Cerebellar cortex (tissue), 1 donor: ENCODE measurements around the gene VSNL1.

Experiments
- DNase-seq: peaks from one replicate; pipeline ENCODE4 v3.0.0-alpha.2; 2015; ENCODE audit warnings: low spot score

VSNL1 gene

GRCh38 chr2:17540093-17540812 is at the start of gene VSNL1:
TSS of gene VSNL1 (plus strand) at chr2:17540696. CDS start at chr2:17592075, 51,379 bp downstream.
- DNase-seq, result peak; percentile 94

- no peak for DNase-seq
Observed at GRCh38 chr2:17495590-17495989, 44.9 kb upstream of the VSNL1 start.

DNA sequence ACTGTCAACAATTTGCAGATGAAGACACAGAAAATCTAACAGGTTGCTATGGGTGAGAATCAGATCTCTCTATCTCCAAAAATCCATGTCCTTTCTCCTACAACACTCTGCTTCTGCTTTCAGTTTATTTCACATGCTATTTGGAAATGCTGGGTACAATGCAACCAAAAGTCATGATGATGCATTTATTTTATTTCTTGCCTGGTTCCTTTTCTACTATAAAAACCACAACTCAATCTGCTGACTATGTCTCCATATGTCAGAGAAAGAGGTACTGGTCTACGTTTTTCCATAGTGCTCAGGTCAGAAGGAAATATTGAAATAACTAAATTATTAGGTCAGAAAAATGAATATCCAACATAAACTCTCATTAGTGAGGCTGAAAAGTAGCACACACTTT is 42.8 kb upstream of the VSNL1 start:
- DNase-seq, result no peak

- DNase-seq, result no peak
Observed at GRCh38 chr2:17506736-17507616, 33.5 kb upstream of the VSNL1 start.

DNA sequence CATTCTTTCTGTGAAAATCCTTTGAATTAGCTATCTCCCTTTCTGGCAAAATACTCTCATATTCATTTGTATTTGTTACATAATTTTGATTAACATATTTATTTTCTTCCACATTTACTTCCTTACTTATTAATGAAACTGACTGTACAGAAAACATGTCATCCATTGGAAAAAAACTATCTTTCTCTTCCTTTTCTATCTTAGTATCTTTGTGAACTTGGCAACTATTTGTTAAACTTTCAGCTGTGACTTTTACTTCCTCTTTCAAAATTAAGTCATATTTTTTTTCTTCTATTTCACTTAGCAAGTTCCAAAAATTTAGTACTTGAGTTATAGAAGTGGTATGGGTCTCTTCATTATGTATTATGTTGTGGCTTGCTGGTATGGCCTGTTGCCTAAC is 24.8 kb upstream of the VSNL1 start:
- DNase-seq, result no peak

- DNase-seq, result no peak
Observed at GRCh38 chr2:17517481-17518211, 22.9 kb upstream of the VSNL1 start.

DNA sequence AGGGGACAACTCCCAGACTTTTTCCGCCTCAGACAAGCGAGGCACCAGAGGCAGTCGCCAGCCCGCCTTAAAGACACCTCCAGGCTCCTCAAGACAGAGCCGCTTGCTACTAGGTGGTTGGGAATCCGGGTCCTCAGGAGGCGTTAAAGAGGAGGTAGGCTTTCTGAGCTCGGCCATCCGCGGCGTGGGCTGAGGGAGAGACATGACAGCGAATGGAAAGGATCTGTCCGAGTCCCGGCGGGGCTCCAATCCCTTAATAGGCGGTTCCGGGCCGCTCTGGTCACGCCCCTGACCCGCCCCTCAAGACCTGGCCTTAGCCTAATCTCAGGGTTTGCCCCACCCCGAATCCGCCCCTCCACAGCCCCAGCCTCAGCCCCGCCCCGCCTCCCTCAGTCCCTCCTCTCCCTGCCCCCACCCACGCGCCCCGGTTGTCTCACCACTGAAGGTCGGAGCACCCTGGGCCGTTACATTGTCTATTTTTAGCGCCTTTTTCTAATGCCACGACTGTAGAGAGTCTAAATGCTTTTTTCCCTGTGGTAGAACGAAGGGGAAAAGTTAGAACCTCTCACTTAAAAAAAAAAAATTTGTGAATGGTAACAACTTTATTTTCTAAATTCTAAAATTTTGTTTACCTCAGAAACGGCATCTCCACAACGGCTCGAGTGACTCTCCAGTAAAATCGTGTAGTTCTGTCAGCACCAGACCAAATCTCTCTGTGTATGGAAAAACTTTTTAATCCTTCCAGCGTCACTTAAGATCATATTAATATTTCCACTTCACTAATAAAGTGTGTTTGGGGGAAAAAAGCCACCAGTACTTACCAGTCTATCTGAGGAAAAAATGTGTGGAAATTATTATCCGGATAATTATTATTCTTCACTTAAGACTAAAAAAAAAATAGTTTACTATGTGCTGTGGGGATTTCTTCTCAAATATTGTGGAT is 22.0 kb upstream of the VSNL1 start, which contains the start of gene RAD51AP2:
Gene RAD51AP2, minus strand, starts transcription at position 229 of the 943 bp plus-strand sequence. Its CDS starts 25 bp downstream, at position 204.
- peak; percentile 97 for DNase-seq

DNA sequence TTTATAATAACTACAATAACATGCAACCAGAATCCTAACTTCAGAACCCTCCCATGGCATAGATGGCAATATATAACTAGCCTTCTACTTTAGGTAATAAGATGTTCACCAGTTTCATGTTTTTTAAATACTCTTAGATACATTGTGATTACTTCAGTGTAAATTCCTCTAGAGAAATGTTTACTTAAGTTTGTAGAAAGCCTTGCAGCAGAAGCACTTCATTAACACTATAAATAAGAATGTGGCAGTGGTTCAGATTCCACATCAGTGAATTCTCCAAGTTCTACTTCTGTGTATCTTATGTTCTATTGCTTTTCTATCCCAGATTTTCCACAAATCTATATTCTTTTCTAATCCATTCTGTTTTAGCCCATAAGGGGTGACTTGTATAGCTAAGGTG is 21.0 kb upstream of the VSNL1 start:
- DNase-seq, result peak; percentile 13

GRCh38 chr2:17520761-17521160 is 19.7 kb upstream of the VSNL1 start:
- DNase-seq, result no peak

- no peak for DNase-seq
Observed at GRCh38 chr2:17521621-17522020, 18.9 kb upstream of the VSNL1 start.

GRCh38 chr2:17522303-17522702 is 18.2 kb upstream of the VSNL1 start:
- no peak for DNase-seq

- DNase-seq, result no peak
Observed at GRCh38 chr2:17529771-17530170, 10.7 kb upstream of the VSNL1 start.

DNA sequence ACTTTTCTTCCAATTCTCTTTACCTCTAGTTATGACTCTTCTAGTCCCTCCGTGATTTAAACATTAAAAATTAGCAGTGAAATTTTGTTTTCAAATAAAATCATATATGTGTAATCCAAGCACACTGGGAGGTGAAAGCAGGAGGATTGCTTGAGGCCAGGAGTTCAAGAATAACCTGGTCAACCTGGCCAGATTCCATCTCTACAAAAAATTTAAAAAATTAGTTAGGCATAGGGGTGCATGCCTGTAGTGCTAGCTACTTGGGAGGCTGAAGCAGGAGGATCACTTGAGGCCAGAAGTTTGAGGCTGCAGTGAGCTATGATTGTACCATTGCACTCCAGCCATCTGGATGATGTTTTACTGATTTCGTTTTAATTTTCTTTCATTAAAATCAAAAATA is 7.0 kb upstream of the VSNL1 start:
- no peak for DNase-seq

DNA sequence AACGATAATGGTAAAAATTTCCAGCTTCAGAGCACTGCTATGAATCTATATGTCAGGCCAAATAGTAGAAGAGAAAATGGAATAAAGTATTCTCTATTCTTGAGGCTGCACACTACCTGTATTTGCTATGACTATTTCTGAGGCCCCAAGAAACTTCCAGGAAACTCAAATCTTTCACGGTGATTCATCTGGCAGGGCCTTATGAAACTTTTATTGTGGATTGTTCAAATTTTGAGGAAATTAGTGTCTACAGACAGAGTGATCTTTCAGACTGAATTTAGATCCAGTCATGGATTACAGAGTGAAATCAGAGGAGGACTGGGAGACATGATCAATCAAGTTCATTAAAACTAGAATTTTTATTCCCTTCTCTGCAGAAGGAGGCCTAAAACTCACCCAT is 4.1 kb upstream of the VSNL1 start:
- no peak for DNase-seq

DNA sequence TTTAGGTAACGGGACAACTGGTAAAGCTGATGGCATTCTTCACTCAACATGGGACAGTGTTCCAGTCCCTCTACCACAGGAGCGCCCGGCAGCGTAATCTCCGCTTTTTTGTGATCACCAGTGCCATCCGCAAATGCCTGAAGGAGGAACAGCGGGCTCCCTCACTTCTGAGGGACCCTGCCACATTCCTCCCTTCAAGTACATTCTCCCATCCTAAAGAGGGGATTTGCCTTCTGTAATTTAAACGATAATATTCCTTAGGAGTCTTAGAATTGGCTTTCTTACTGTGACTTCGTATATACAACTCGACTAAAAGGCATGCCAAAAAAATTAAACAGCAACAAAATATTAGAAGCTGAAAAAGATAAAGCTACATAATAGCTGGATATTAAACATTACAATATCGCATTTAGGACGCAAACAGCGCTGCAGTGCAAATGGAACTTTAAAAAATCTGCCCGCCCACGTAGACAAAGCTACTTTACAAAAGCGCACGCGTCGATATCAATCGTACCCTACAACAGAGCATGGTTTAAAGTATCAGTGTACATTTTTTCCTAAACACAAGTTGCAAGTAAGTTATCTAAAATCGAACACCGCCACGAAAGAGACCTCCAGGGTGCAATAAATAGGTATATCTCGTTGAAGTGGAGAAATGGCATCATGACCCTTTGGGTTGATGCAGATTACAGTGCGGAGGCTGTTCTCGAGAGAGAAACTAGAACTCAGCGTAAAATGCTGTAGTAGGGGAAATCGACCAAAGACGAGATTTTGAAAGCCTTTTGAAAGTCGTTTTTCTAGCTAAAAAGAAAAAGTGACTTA is 2.3 kb upstream of the VSNL1 start:
- DNase-seq, result no peak

GRCh38 chr2:17538844-17539554 is 1.5 kb upstream of the VSNL1 start:
- DNase-seq, result no peak

DNA sequence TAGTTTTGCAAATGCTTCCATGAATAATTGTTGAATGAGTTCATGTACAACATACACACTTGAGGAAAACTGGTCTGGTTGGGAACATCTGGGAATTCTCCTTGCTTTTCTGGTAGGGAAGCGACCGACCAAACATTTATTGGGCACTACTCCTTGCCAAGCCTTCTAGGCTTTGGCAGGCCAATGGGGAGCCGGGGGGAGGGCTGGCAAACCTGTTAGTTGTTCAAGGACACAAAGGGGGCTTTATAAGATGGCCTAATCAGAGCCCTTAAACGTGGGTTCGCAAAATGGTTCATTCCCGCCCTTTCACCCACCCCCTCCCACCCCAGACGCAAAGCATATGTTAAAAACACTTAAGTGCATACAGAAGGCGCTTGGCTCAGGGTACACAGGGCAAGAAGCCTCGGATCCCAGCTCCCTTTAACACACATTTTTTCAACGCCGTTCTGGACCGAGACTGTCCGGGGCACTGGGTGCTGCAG is 844 bp upstream of the VSNL1 start:
- DNase-seq, result no peak

DNA sequence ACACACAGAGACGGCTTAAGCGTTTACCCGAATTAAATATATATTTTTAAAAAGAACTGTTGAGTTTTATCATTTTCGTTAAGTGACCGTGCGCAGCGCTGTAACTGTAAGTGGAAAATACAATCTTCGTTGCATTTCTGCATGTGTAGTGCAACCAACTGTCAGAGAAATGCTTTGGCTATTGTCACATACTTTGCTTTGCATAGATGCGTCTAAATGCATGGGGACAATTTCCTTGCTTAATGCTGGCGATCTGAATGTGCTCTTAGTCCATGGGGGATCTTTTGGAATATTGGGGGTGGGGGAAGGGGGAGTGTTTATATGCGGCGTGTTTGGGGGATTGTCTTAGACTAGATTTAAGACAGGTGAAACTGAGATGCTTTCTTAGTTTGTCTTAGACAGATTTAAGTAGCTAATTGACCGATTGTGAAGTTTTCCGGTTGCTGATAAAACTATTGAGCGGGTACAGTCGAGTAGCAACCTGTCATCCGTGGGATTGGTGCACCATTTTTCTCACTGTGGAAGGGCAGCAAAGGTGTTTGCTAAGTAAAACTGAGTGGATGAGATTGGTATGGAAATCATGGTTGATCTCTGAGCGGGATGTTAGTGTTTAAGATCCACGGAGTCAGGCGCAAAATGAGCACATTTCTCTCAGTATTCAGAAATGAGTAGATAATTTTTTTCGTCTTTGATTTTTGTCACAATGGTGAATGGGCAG is 476 bp downstream of the VSNL1 start:
- peak; percentile 66 for DNase-seq

GRCh38 chr2:17541531-17541950 is 1.0 kb downstream of the VSNL1 start:
- no peak for DNase-seq
